T-helper 22 cell (primary cell): ENCODE measurements around the gene ASB7.

Experiments used
- DNase-seq: peaks from one replicate; pipeline ENCODE4 v3.0.0-alpha.2; 2020; ENCODE audit warnings: low read depth

The ASB7 gene

GRCh38 chr15:100597862-100598261, 4.5 kb upstream of the ASB7 start:
- no peak for DNase-seq

- DNase-seq: no peak
Observed at GRCh38 chr15:100598655-100599054, 3.7 kb upstream of the ASB7 start.

- DNase-seq: peak; percentile 29
Observed at GRCh38 chr15:100601163-100601562, 1.2 kb upstream of the ASB7 start.

- no peak for DNase-seq
Observed at GRCh38 chr15:100601617-100602063, 749 bp upstream of the ASB7 start.

- peak; percentile 6 for DNase-seq
Observed at GRCh38 chr15:100602823-100603393, 519 bp downstream of the ASB7 start.

- DNase-seq: no peak
Observed at GRCh38 chr15:100612539-100612938, 10.2 kb downstream of the ASB7 start.

GRCh38 chr15:100613208-100613607, 10.8 kb downstream of the ASB7 start:
- no peak for DNase-seq

GRCh38 chr15:100614336-100614735, 11.9 kb downstream of the ASB7 start:
- DNase-seq: no peak

GRCh38 chr15:100614918-100615317, 12.5 kb downstream of the ASB7 start:
- no peak for DNase-seq

- DNase-seq: no peak
Observed at GRCh38 chr15:100615801-100616200, 13.4 kb downstream of the ASB7 start.

- no peak for DNase-seq
Observed at GRCh38 chr15:100616700-100617099, 14.3 kb downstream of the ASB7 start.

- DNase-seq: no peak
Observed at GRCh38 chr15:100623301-100623700, 20.9 kb downstream of the ASB7 start.

GRCh38 chr15:100627789-100628395, 25.5 kb downstream of the ASB7 start:
- DNase-seq: no peak

GRCh38 chr15:100628746-100629145, 26.4 kb downstream of the ASB7 start:
- DNase-seq: no peak

GRCh38 chr15:100631831-100632230, 29.4 kb downstream of the ASB7 start:
- no peak for DNase-seq

GRCh38 chr15:100633763-100634075, 31.3 kb downstream of the ASB7 start:
- no peak for DNase-seq

- no peak for DNase-seq
Observed at GRCh38 chr15:100635406-100636071, 33.1 kb downstream of the ASB7 start.

GRCh38 chr15:100638177-100638730, 35.9 kb downstream of the ASB7 start:
- DNase-seq: no peak

GRCh38 chr15:100642213-100642949, 40.0 kb downstream of the ASB7 start:
- DNase-seq: no peak

GRCh38 chr15:100642950-100643338, 40.6 kb downstream of the ASB7 start:
- DNase-seq: no peak

GRCh38 chr15:100645671-100646070, 43.3 kb downstream of the ASB7 start:
- DNase-seq: no peak

GRCh38 chr15:100648951-100649350, 46.6 kb downstream of the ASB7 start:
- no peak for DNase-seq

- no peak for DNase-seq
Observed at GRCh38 chr15:100650685-100651084, 48.3 kb downstream of the ASB7 start.
